Aorta (tissue), 5 donors: ENCODE data around the gene PPM1E. TPM values are rescaled to one million over a fixed set of nuclear protein-coding genes. Genes with fewer than 3 reads are reported as not detected.
A peak's percentile ranks its signal among the peaks of the same experiment; 100 is the strongest.

Source experiments
- ATAC-seq: fragments of 200-7000 bp; cut with Tn5 transposase; one replicate; pipeline ENCODE4 v1.9.1; 2022; ENCODE audit warnings: moderate library complexity; ENCODE audit not compliant: low FRiP score
- DNase-seq, 2 donors: peaks; one replicate each; pipeline ENCODE4 v3.0.0-alpha.2; 2020
- H3K27ac ChIP-seq, 2 donors: one replicate each; pipeline ENCODE4 v1.5.1; 2013; ENCODE audit warnings: low read length in 2 of 2, mild to moderate bottlenecking in 2 of 2, moderate library complexity in 2 of 2, control low read depth in 1 of 2, inconsistent platforms in 1 of 2, low read depth in 1 of 2
- H3K27me3 ChIP-seq, 2 donors: one replicate each; pipeline ENCODE4 v1.6.1; 2013; ENCODE audit warnings: control low read depth in 1 of 2, low read length in 1 of 2, mild to moderate bottlenecking in 1 of 2, moderate library complexity in 1 of 2; ENCODE audit not compliant: insufficient read depth in 2 of 2, control insufficient read depth in 1 of 2
- H3K36me3 ChIP-seq, 2 donors: one replicate each; pipeline ENCODE4 v1.6.1; 2013; ENCODE audit warnings: control low read depth in 1 of 2, low read length in 1 of 2, mild to moderate bottlenecking in 1 of 2; ENCODE audit not compliant: insufficient read depth in 2 of 2, control insufficient read depth in 1 of 2
- H3K4me1 ChIP-seq, 2 donors: one replicate each; pipeline ENCODE4 v1.6.1; 2013; ENCODE audit warnings: low read length in 2 of 2, control low read depth in 1 of 2, mild to moderate bottlenecking in 1 of 2, moderate library complexity in 1 of 2; ENCODE audit not compliant: insufficient read depth in 2 of 2, control insufficient read depth in 1 of 2
- H3K4me3 ChIP-seq, 2 donors: one replicate each; pipeline ENCODE4 v1.5.1; 2013; ENCODE audit warnings: low read length in 2 of 2, control low read depth in 1 of 2, mild to moderate bottlenecking in 1 of 2
- H3K9me3 ChIP-seq: one replicate; pipeline ENCODE4 v1.6.1; 2013; ENCODE audit warnings: mild to moderate bottlenecking, low read length; ENCODE audit not compliant: control insufficient read depth
- WGBS, 2 donors: extraction: QIAGEN DNeasy Blood & Tissue Kit; methylation state at CpG; one replicate each; pipeline ENCODE4 v1.1.7; 2013; 5-methylcytosine and 5-hydroxymethylcytosine counted together
- intact Hi-C, 2 donors: fragments of 100-400 bp; cut with DNase I; formaldehyde crosslinking; loops; one replicate each; pipeline versions ENCODE4 v1.14.2 to v1.15.0; 2022
- polyA plus RNA-seq, 2 donors: library from polyadenylated mRNA; stranded (reverse); fragments of 200-250 nt; gene quantifications; one replicate each; pipeline ENCODE4 v1.2.3, GENCODE V29; 2013
- total RNA-seq, 2 donors: library from RNA; stranded (reverse); fragmentation: NEBNext Ultra II Directional; extraction: Animal tissue kit (Norgen Biotek cat#: 25700); gene quantifications; one replicate each; pipeline ENCODE4 v1.2.1, GENCODE V29; 2021
- donor health status: healthy with polysubstance abuse.
- donor health status: Bipolar disorder and iron deficiency.
- donor health status: DM: no; HTN: no; CAD: no.
- donor health status: DM: no; HTN: no; CAD: no.
- donor health status: DM: yes; HTN: yes; CAD: no.

PPM1E gene
- total and polyA plus RNA-seq, 4 donors: 0.06 to 0.21 TPM; not detected in 2

DNA sequence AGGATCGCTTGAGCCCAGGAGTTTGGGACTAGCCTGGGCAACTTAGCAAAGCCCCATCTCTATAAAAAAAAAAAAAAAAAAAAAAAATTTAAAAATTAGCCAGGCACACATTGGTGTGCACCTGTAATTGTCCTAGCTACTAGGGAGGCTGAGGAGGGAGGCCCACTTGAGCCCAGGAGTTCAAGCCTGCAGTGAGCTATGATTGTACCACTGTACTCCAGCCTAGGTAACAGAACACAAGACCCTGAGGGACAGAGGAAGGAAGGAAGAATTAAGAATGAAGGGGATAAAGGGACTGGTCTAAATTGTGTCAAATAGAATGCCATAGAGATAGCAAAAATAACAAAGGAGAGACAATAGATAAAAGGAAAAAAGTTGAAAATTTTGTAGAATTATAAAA, 248.2 kb downstream of the PPM1E start:
- Histone ChIP-seq H3K27me3 (no peaks in the 10 kb centered on the region), H3K27ac (no peak overlapping the region), H3K36me3 (peaks cover 0 to under 1% of the 10 kb centered on the region in 2 donors), H3K4me3 (no peak overlapping the region), H3K9me3 (no peaks in the 10 kb centered on the region), H3K4me1 (no peaks in the 10 kb centered on the region)
- intact Hi-C loops: loop anchor here (5.0 to 10.0 kb wide), 3 partner anchors 292 to 487 kb away; no protein-coding TSS in a partner anchor
- 94 to 100% methylated on average over 1 of the region's 1 CpG for WGBS, 2 donors
- no peak for DNase-seq
- ATAC-seq: no peak

DNA sequence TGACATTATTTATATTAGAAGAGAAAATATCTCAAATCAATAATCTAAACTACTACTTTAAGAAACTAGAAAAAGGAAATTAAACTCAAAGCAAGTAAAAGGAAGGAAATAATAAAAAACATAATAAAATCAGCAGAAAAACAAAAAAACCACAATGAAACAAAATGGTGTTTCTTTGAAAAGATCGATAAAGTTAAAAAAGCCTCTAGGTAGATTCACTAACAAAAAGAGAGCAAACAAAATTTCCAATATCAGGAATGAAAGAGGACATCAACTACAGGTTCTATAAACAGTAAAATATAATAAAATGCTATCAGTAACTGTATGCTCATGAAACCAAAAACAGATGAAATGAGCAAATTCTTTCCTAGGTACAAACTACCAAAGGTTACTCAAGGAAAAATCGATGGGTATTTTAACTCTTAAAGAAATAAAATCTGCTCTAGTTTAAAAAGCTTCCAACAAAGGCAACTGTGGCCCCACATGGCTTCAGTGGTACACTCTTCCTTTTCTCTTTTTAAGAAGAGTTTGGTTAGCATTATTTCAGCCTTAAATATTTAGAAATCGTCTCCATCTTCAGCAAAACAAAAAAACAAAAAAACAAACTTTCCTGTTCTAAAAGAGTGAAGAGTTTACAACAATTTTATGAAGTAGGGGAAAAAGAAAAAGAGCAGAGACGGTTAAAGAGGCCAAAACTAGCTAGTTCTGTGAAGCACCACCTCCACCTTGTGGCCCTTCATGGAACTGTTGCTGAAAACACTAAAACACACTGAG, 248.9 kb downstream of the PPM1E start:
- peak; percentile 87 for ATAC-seq
- Histone ChIP-seq H3K9me3 (no peaks in the 10 kb centered on the region), H3K36me3 (no peaks in the 10 kb centered on the region), H3K27ac (no peak overlapping the region), H3K27me3 (no peaks in the 10 kb centered on the region), H3K4me1 (no peaks in the 10 kb centered on the region), H3K4me3 (no peak overlapping the region)
- intact Hi-C loops: loop anchor here (5.0 to 10.0 kb wide), 4 partner anchors 292 to 487 kb away; no protein-coding TSS in a partner anchor
- 24% methylated on average over 4 of the region's 4 CpGs for WGBS, 2 donors
- peak in 1 of 2 donors; percentile 51 for DNase-seq

DNA sequence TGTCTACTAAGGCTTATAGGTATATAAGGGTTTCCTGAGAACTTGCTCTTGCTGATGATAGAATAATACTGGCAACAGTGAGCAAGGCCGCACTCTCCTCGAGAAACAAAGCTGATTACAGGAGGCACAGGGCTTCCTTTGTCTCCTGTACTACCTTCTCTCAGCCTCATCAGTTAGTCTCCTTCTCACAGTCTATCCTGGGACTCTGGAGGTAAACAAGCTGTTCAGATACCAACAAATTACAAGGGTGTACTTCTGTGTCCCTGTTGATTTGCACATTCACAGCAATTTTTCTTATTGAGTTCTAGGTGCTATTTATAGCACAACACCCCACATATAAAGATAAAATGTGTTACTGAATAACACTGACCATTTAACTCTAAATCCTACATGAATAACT, 252.3 kb downstream of the PPM1E start:
- ATAC-seq (no peak), DNase-seq (no peak)
- Histone ChIP-seq H3K36me3 (no peaks in the 10 kb centered on the region), H3K27ac (no peak overlapping the region), H3K27me3 (no peaks in the 10 kb centered on the region), H3K4me3 (no peak overlapping the region), H3K9me3 (no peaks in the 10 kb centered on the region), H3K4me1 (no peaks in the 10 kb centered on the region)
- intact Hi-C loops: loop anchor here (5.0 to 10.0 kb wide), 3 partner anchors 296 to 423 kb away; no protein-coding TSS in a partner anchor
- 72 to 73% methylated on average over 2 of the region's 2 CpGs for WGBS, 2 donors

DNA sequence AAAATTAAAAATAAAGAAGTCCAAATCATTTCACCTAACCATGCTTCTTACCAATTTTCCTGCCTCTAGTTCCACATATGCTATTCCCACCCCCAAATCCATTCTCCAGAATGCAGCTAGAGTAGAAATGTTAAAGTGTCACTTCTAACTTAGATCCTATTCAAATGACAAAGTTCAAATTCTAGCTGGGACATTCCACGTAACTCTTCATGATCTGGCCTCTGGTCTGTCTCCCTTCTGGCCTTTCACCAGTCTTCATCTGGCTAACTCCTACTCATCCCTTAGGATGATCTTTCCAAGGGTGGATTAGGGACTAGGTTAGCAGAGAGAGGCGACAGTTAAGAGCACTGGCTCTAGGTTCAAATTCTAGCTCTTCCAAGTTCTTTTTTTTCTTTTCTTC, 253.1 kb downstream of the PPM1E start:
- intact Hi-C loops: loop anchor here (5.0 to 10.0 kb wide), 3 partner anchors 296 to 424 kb away; no protein-coding TSS in a partner anchor
- Histone ChIP-seq H3K4me3 (no peak overlapping the region), H3K27ac (no peak overlapping the region), H3K4me1 (no peaks in the 10 kb centered on the region), H3K9me3 (no peaks in the 10 kb centered on the region), H3K36me3 (no peaks in the 10 kb centered on the region), H3K27me3 (no peaks in the 10 kb centered on the region)
- DNase-seq (no peak), ATAC-seq (no peak)
- 92 to 96% methylated on average over 2 of the region's 2 CpGs for WGBS, 2 donors

DNA sequence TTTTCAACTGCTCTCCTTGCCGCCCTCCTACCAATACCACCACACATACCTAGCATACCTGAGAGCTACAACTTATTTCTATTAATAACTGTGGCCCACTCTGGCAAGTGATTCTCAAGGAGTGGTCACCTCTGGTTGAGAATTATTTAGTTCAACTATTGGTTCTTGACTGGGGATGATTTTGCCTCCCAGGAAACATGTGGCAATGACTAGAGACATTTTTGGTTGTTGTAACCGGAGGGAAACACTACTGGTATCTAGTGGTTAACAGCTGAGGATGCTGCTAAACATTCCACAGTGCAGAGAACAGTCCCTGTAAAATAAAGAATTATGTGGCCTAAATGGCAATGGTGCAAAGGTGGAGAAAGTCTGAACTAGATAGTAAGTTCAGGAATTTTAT, 254.4 kb downstream of the PPM1E start:
- ATAC-seq (no peak), DNase-seq (no peak)
- intact Hi-C loops: no loop called here
- WGBS, 2 donors: 84 to 88% methylated on average over 2 of the region's 2 CpGs
- H3K36me3 ChIP-seq: no peaks in the 10 kb centered on the region
- H3K27me3 ChIP-seq: no peaks in the 10 kb centered on the region
- H3K27ac ChIP-seq: no peak overlapping the region
- no peaks in the 10 kb centered on the region for H3K4me1 ChIP-seq
- no peaks in the 10 kb centered on the region for H3K9me3 ChIP-seq
- no peak overlapping the region for H3K4me3 ChIP-seq

DNA sequence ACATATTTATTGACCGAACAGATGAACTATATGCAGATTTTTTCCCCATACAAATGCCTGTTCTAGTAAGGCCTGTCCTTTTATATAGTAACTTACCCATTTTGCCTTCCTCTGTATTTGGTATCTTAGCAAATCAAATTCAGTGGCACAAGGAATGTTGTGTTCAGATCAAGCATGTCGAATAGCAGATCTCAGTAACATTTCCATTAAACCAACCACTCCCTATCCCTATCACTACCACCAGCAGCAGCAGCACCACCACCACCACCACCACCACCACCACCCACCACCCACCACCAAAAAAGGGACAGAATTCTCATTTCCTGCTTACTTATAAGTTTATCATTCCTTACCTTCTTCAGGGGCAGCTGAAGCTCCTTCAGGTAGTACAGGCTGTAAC, 256.3 kb downstream of the PPM1E start:
- Histone ChIP-seq H3K27ac (no peak overlapping the region), H3K9me3 (no peaks in the 10 kb centered on the region), H3K27me3 (no peaks in the 10 kb centered on the region), H3K36me3 (no peaks in the 10 kb centered on the region), H3K4me3 (no peak overlapping the region), H3K4me1 (no peaks in the 10 kb centered on the region)
- DNase-seq: no peak
- intact Hi-C loops: no loop called here
- 87 to 91% methylated on average over 2 of the region's 2 CpGs for WGBS, 2 donors
- ATAC-seq: no peak

DNA sequence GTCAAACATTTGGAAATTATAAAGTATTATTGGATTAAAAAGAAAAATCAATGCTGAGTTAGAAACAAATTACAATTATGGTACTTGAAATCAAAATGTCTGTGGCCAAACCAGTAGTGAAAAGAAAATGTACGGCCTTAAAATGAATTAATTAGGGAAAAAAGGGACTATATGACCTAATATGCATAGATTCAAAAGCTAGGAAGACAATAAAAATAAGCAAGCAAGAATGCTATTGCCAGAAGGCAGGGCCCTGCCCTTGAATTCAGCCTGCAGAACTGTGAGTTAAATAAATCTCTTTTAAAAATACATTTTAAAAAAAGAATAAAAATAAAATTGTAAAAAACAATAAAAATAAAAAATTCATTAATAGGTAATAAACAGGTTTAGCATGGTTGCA, 262.4 kb downstream of the PPM1E start:
- no peaks in the 10 kb centered on the region for H3K36me3 ChIP-seq
- no peaks in the 10 kb centered on the region for H3K9me3 ChIP-seq
- H3K27me3 ChIP-seq: no peaks in the 10 kb centered on the region
- DNase-seq (no peak), ATAC-seq (no peak)
- intact Hi-C loops: no loop called here
- WGBS, 2 donors: 79 to 87% methylated on average over 1 of the region's 1 CpG
- H3K4me3 ChIP-seq: no peak overlapping the region
- no peaks in the 10 kb centered on the region for H3K4me1 ChIP-seq
- no peak overlapping the region for H3K27ac ChIP-seq

DNA sequence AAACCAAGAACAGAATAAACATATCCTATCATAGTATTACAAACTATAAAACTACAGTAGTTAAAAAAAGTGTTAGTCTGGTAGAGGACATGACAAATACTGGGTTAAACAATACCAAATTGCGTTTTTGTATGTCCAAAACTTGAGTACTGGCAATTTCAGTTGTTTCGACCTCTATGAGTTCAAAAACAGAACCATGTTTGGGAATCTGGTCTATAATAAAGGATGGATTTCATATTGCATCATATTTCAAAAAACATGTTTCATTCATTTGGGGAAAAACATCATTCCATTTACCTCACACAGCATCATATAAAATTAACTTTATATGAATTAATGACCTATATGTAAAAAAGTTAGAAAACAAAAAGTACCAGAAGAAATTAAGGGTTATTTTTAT, 269.3 kb downstream of the PPM1E start:
- intact Hi-C loops: no loop called here
- DNase-seq: no peak
- H3K4me3 ChIP-seq: no peak overlapping the region
- H3K36me3 ChIP-seq: no peaks in the 10 kb centered on the region
- no peaks in the 10 kb centered on the region for H3K4me1 ChIP-seq
- H3K27ac ChIP-seq: no peak overlapping the region
- no peak for ATAC-seq
- 92 to 98% methylated on average over 2 of the region's 2 CpGs for WGBS, 2 donors
- H3K27me3 ChIP-seq: no peaks in the 10 kb centered on the region
- H3K9me3 ChIP-seq: no peaks in the 10 kb centered on the region
